HG03159 (cell line): ENCODE data around the gene C16orf87.
"Not testable (repeated sequence)": the region's sequence is repeated elsewhere in the genome, so short reads cannot be mapped to it uniquely, and the experiment has no call there.

ENCODE experiments used
- ATAC-seq: cut with Tn5 transposase; IDR thresholded peaks from one replicate; pipeline ENCODE4 v1.9.1; 2021; ENCODE audit warnings: mild to moderate bottlenecking, moderate library complexity; ENCODE audit not compliant: unreplicated experiment

Gene C16orf87

DNA sequence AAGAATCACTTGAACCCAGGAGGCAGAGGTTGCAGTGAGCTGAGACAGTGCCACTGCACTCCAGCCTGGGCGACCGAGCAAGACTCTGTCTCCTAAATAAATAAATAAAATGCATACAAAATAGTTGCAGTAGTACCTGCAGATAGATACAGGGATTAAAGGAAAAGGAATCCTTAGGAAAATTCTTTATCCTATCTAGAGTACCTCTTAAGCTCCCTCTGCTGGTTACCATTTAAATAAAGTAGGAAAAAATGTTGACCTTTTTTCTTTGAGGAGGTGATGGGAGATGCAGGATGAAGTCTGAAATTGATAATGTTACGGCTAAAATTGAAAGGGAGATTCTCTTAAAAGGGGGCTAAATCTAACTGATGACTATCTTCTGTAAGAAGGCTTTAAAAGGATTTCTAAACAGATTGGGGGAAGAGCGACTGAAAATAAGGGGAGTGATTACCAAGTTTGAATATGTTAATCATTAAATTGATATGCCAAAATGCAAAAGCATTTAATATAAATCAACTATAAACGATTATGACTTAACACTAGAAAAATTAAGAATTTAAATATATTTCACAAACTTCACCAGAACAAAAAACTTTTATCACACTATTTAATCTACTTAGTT lies 29.4 kb downstream of the C16orf87 start:
- ATAC-seq = no peak

- no peak for ATAC-seq
Observed at GRCh38 chr16:46800494-46800893, 30.5 kb downstream of the C16orf87 start.

DNA sequence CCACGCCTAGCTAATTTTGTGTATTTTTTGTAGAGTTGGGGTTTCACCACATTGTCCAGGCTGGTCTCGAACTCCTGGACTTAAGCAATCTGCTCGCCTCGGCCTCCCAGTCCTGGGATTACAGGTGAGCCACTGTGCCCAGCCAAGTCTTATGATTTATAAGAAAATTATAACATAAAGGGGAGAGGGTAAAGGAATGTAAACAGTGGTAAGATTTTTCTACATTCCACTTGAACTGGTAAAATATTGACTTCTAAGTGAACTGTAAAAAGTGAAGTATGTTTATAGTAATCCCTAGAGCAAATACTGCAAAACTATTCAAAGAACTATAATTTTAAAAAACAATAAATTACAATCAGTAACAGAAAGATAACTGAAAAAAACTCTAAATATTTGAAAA lies 33.5 kb downstream of the C16orf87 start:
- no peak for ATAC-seq

DNA sequence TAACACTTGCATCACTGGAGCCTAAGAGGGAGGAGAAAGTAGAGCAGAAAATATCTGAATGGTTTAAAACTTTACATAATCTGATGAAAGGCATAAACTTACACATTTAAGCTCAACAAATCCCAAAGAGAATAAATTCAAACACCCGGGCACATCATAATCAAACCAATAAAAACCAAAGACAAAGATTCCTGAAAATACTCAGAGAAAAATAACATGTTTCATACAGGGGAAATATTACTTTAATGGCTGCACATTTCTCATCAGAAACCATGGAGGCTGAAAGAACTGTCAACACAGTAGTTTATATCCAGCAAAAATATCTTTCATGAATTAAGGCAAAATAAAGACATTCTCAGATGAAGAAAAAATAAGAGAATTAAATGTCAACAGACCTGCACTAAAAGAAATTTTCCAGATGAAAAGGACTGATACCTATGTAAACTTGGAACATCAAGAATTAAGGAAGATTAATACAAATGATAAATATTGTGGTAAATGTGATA lies 34.2 kb downstream of the C16orf87 start:
- no peak for ATAC-seq

- no peak for ATAC-seq
Observed at GRCh38 chr16:46793841-46794240, 37.1 kb downstream of the C16orf87 start.

DNA sequence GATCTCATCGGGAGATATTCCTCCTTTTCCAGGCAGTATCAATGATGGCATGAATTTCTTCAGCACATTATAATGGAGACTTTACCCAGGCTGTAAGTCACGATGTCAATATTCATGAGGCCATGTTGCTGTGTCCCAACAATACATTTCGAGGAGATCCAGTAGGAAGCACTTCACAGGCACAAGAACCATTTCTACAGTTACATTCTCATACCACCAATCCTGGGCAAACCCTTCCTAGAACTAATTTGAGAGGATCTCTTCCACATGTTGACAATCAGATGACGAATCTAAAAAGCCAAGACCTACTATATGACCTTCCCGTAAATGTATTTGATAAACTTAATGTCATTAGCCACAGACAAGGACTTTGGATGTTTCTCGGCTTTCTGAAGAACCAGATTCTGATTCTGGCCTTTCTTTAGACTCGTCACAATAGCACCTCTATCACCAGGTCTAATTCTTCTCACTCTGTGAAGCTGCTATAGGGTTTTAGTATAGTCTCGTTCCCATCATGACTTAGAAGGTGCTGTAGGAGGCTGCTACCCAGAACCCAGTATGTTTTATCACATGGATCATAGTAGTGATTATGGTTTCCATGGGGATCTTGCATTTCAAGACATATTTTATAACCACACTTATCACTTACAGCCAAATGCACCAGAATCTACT lies 40.2 kb downstream of the C16orf87 start:
- ATAC-seq = no peak

- peak; percentile 79 for ATAC-seq
Observed at GRCh38 chr16:46789499-46790414, 41.2 kb downstream of the C16orf87 start.

- no peak for ATAC-seq
Observed at GRCh38 chr16:46788891-46789474, 42.0 kb downstream of the C16orf87 start.

DNA sequence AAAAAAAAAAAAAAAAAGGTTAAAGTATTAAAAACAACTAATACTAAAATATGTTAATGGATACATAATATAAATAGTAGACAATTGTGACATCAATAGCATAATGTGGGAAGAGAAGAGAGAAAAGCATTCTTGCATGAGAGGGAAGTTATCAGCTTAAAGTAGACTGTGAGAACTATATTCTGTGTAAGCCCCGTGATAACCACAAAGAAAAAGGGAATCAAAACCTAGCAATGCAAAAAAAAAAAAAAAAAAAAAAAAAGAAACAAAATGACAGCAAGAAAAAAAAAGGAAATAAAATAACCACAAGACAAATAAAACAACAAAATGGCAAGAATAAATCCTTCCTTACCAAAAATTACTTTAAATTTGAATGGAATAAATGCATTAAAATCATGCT lies 43.1 kb downstream of the C16orf87 start:
- no peak for ATAC-seq

GRCh38 chr16:46785076-46785845 lies 45.7 kb downstream of the C16orf87 start:
- no peak for ATAC-seq

DNA sequence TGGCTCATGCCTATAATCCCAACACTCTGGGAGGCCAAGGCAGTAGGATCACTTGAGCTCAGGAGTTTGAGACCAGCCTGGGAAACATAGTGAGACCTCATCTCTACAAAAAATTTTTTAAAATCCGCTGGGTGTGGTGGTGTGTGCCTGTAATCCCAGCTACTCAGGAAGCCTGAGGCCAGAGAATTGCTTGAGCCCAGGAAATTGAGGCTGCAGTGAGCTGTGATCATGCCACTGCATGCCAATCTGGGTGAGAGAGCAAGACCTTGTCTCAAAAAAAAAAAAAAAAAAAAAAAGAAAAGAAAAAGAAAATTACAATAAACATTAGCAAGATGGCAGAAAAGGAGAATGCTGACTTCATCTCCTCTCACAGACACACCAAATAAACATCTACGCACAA lies 46.4 kb downstream of the C16orf87 start:
- not testable (repeated sequence) for ATAC-seq

GRCh38 chr16:46783800-46784199 lies 47.2 kb downstream of the C16orf87 start:
- no peak for ATAC-seq

DNA sequence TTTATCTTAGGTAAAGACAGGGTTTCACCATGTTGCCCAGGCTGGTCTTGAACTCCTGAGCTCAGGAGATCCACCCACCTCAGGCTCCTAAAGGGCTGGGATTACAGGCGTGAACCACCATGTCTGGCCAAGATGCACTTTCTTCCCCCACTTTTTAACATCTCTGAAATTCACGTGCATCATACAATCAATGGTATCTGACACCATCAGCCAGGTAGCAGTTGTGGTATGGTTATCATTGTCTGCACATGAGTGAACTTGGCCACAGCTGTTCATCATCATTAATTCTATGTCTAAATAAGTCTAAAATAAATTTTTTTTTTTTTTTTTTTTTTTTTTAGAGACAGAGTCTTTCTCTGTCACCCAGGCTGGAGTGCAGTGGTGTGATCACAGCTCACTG lies 48.7 kb downstream of the C16orf87 start:
- ATAC-seq = no peak

DNA sequence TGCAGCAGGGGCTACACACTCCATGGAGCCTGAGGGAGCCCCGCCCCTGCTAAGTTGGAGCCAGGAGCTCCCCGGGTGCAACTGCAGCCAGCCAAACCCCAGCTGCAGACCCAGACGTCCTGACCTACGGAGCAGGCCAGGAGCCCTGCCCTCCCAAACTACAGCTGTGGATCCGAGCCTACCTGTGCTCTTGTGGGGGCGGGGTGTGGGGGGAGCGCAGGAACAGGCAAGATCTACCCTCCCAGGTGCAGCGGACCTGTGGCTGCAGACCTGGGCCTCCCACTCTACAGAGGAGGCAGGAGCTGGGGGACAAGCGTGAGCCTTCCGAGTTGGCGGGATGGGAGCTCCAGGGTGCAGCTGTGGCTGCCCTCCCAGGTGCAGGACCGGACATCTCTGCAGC lies 53.2 kb downstream of the C16orf87 start:
- no peak for ATAC-seq

GRCh38 chr16:46775214-46775613 lies 55.8 kb downstream of the C16orf87 start:
- ATAC-seq = no peak

GRCh38 chr16:46774743-46775177 lies 56.2 kb downstream of the C16orf87 start:
- no peak for ATAC-seq

DNA sequence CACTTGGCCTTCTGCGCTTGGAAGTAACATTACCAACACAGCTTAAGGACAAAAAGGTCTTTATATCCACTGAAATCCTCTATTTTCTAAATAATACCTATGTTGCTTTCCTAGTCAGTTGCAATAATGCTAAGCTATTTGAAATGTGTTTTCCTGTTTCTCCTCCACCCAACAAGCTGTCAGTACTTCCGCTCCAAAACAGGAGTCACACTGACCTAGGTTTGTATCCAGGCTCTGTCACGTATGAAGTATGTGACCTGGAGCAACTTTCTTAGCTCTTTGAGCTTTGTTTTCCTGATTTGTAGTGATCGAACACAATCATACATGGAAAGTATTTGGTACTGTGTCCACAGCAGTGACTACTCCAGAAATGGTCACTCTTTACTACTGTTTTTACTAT lies 58.5 kb downstream of the C16orf87 start:
- ATAC-seq = no peak

- ATAC-seq = no peak
Observed at GRCh38 chr16:46768809-46769208, 62.2 kb downstream of the C16orf87 start.

- ATAC-seq = no peak
Observed at GRCh38 chr16:46765050-46765449, 65.9 kb downstream of the C16orf87 start.

DNA sequence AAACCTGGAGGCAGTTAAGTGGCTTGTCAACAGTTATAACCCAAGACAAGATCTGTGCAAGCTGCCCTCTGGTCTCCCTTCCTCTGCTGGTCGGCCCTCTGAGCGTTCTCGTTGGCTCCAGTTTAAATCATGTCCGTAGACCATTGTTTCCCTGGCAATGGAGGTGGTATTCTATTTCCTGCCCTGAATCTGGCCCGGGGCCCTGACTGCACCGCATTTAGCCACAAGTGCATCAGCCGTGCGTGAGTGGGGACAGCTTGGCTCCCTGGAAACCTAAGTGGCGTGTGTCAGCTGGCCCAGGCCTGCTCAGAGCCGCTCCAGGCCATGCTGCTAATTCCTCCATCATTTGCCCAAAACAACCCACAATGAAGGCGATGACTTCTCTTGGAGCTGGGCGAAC lies 67.8 kb downstream of the C16orf87 start:
- ATAC-seq = no peak
